GM23338 (cell line): ENCODE results near the gene DNASE1. TPM values are rescaled to one million over a fixed set of nuclear protein-coding genes. Genes with fewer than 3 reads are reported as not detected.
"Not testable (repeated sequence)": the region's sequence is repeated elsewhere in the genome, so short reads cannot be mapped to it uniquely, and the experiment has no call there.

Experiments
- ATAC-seq: fragments of 200-7000 bp; cut with Tn5 transposase; 3 replicates; pipeline ENCODE4 v1.9.1; 2020
- DNase-seq: peaks from one replicate; pipeline ENCODE4 v3.0.0-alpha.2; 2015; ENCODE audit warnings: low spot score
- H2AFZ ChIP-seq: fragments of 200-600 bp; sonication (generic); 2 replicates; pipeline ENCODE4 v1.8.0; 2016; ENCODE audit warnings: antibody characterized with exemption, mild to moderate bottlenecking, moderate library complexity
- H3F3A ChIP-seq: fragments of 200-600 bp; sonication (generic); replicated peaks from 2 replicates; pipeline ENCODE4 v1.8.0; 2017; ENCODE audit warnings: antibody characterized with exemption, mixed run types, low read depth
- H3K27ac ChIP-seq: fragments of 200-600 bp; sonication (generic); 2 replicates; pipeline ENCODE4 v1.6.1; 2016; ENCODE audit warnings: low read depth
- H3K27me3 ChIP-seq: fragments of 200-600 bp; sonication (generic); 2 replicates; pipeline ENCODE4 v1.8.0; 2016; ENCODE audit warnings: mild to moderate bottlenecking, mixed run types, moderate library complexity; ENCODE audit not compliant: insufficient read depth
- H3K36me3 ChIP-seq: fragments of 200-600 bp; sonication (generic); 2 replicates; pipeline ENCODE4 v1.8.0; 2016; ENCODE audit warnings: mild to moderate bottlenecking; ENCODE audit not compliant: insufficient read depth
- H3K4me1 ChIP-seq: fragments of 200-600 bp; sonication (generic); 2 replicates; pipeline ENCODE4 v1.8.0; 2016; ENCODE audit warnings: mild to moderate bottlenecking, moderate library complexity; ENCODE audit not compliant: insufficient read depth
- H3K4me2 ChIP-seq: fragments of 200-600 bp; sonication (generic); 2 replicates; pipeline ENCODE4 v1.7.1; 2017; ENCODE audit warnings: mixed run types
- H3K4me3 ChIP-seq: fragments of 200-600 bp; sonication (generic); 2 replicates; pipeline ENCODE4 v1.6.1; 2016; ENCODE audit warnings: mixed run types
- H3K79me2 ChIP-seq: fragments of 200-600 bp; sonication (generic); replicated peaks from 2 replicates; pipeline ENCODE4 v1.8.0; 2017; ENCODE audit warnings: mild to moderate bottlenecking; ENCODE audit not compliant: insufficient read depth
- H3K9me2 ChIP-seq: fragments of 200-600 bp; sonication (generic); 2 replicates; pipeline ENCODE4 v1.8.0; 2017; ENCODE audit not compliant: insufficient read depth
- H4K20me1 ChIP-seq: fragments of 200-600 bp; sonication (generic); replicated peaks from 2 replicates; pipeline ENCODE4 v1.8.0; 2017; ENCODE audit warnings: mild to moderate bottlenecking; ENCODE audit not compliant: insufficient read depth
- H3K27ac Mint-ChIP-seq: 2 replicates; pipeline ENCODE4 v1.8.0; 2020; ENCODE audit warnings: inconsistent platforms, mild to moderate bottlenecking, moderate library complexity, mixed read lengths
- H3K27me3 Mint-ChIP-seq: 3 replicates; pipeline ENCODE4 v1.8.0; 2022; ENCODE audit warnings: low read depth, mild to moderate bottlenecking, moderate library complexity, mixed read lengths, inconsistent platforms; ENCODE audit not compliant: insufficient read depth, poor library complexity
- H3K36me3 Mint-ChIP-seq: 3 replicates; pipeline ENCODE4 v1.8.0; 2021; ENCODE audit warnings: low read depth, mild to moderate bottlenecking, inconsistent platforms, moderate library complexity, mixed read lengths
- H3K4me1 Mint-ChIP-seq: 3 replicates; pipeline ENCODE4 v1.8.0; 2020; ENCODE audit warnings: mild to moderate bottlenecking, inconsistent platforms, mixed read lengths
- H3K4me3 Mint-ChIP-seq: 3 replicates; pipeline ENCODE4 v1.8.0; 2021; ENCODE audit warnings: moderate library complexity, mild to moderate bottlenecking, inconsistent platforms, mixed read lengths
- H3K9me3 Mint-ChIP-seq: 3 replicates; pipeline ENCODE4 v1.8.0; 2020; ENCODE audit warnings: moderate library complexity, mild to moderate bottlenecking, inconsistent platforms, mixed read lengths
- EZH2phosphoT487 ChIP-seq: fragments of 200-600 bp; sonication (generic); IDR thresholded peaks from one replicate; pipeline ENCODE4 v1.8.1; 2018; ENCODE audit warnings: antibody characterized with exemption; ENCODE audit not compliant: unreplicated experiment
- REST ChIP-seq: IDR thresholded peaks from one replicate; pipeline ENCODE4 v1.6.1; 2018; ENCODE audit warnings: antibody characterized with exemption; ENCODE audit not compliant: unreplicated experiment
- ZNF462 ChIP-seq: fragments of 250-450 bp; sonication (Bioruptor Pico); IDR thresholded peaks from 2 replicates; pipeline ENCODE4 v1.5.0; 2020; ENCODE audit warnings: mild to moderate bottlenecking, moderate library complexity
- polyA plus RNA-seq: library from polyadenylated mRNA; unstranded; fragments of >200 nt; fragmentation: Nextera tagmentation; extraction: Ambion mirVana; gene quantifications from 2 replicates; pipeline ENCODE4 v1.2.1, GENCODE V29; 2016
- total RNA-seq: library from RNA; depleted of rRNA; stranded (reverse); fragments of >200 nt; shearing (Covaris generic); gene quantifications from 2 replicates; pipeline ENCODE4 v1.2.3, GENCODE V29; 2014
- TF ChIP-seq, protein P1 (sequence below): IDR thresholded peaks from 2 replicates; pipeline ENCODE4 v1.6.1; 2016; ENCODE audit warnings: antibody characterized with exemption
- TF ChIP-seq, protein P2 (sequence below), 2 experiments: fragments of 200-600 bp in 1 of 2; sonication (generic) in 1 of 2; conservative IDR thresholded peaks; 2 replicates each; pipeline versions ENCODE4 v1.5.1 to v1.6.1; 2016 to 2017; ENCODE audit warnings: antibody characterized with exemption in 2 of 2, low read depth in 2 of 2, mild to moderate bottlenecking in 2 of 2, moderate library complexity in 1 of 2

Gene DNASE1
- total and polyA plus RNA-seq, 2 experiments from 2014 or later, result 7.9 to 23.0 TPM

GRCh38 chr16:3608069-3608468, 46.4 kb upstream of the DNASE1 start (continued):
- TF ChIP-seq, protein P1, sequence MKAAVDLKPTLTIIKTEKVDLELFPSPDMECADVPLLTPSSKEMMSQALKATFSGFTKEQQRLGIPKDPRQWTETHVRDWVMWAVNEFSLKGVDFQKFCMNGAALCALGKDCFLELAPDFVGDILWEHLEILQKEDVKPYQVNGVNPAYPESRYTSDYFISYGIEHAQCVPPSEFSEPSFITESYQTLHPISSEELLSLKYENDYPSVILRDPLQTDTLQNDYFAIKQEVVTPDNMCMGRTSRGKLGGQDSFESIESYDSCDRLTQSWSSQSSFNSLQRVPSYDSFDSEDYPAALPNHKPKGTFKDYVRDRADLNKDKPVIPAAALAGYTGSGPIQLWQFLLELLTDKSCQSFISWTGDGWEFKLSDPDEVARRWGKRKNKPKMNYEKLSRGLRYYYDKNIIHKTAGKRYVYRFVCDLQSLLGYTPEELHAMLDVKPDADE, result no peak

- H3K4me3 ChIP-seq, H3K4me2 ChIP-seq, H2AFZ ChIP-seq, H3K9me3 Mint-ChIP-seq, H3K4me3 Mint-ChIP-seq, H4K20me1 ChIP-seq, H3K27me3 ChIP-seq, H3K27ac Mint-ChIP-seq, H3K9me2 ChIP-seq, H3K4me1 ChIP-seq, H3K36me3 ChIP-seq, H3K27me3 Mint-ChIP-seq, H3K27ac ChIP-seq, DNase-seq, ATAC-seq: not testable (repeated sequence)
- peaks cover 19% of the 10 kb centered on the region for H3K36me3 Mint-ChIP-seq
- H3K4me1 Mint-ChIP-seq, result peaks cover 21% of the 10 kb centered on the region
- H3F3A ChIP-seq, result peaks cover 16% of the 10 kb centered on the region; the same call in 1 of the 2 replicates
- H3K79me2 ChIP-seq, result peaks cover 20% of the 10 kb centered on the region
These were observed 45.5 kb upstream of the DNASE1 start for GRCh38 chr16:3608976-3609375.

GRCh38 chr16:3609895-3610697, 44.4 kb upstream of the DNASE1 start:
- H3K9me3 Mint-ChIP-seq, result no peaks in the 10 kb centered on the region
- Histone ChIP-seq H2AFZ (0 out of 2 replicates have a peak overlapping the region, but pooled peaks have one; percentile 97), H3K4me2 (peak overlapping the region; percentile 96), H3F3A (peaks cover 16% of the 10 kb centered on the region; the same call in 1 of the 2 replicates), H3K27ac (no peak overlapping the region), H4K20me1 (peaks cover 9% of the 10 kb centered on the region; the same call in 1 of the 2 replicates), H3K4me3 (peak overlapping the region; percentile 98), H3K27me3 (no peaks in the 10 kb centered on the region), H3K4me1 (peaks cover 6% of the 10 kb centered on the region), H3K79me2 (peaks cover 31% of the 10 kb centered on the region), H3K9me2 (no peaks in the 10 kb centered on the region), H3K36me3 (peaks cover 2% of the 10 kb centered on the region; the same call in 1 of the 2 replicates)
- H3K27me3 Mint-ChIP-seq, result peaks cover 6% of the 10 kb centered on the region
- peak overlapping the region; percentile 96 for H3K4me3 Mint-ChIP-seq
- ATAC-seq, result no peak
- DNase-seq, result no peak
- peaks cover 14% of the 10 kb centered on the region for H3K36me3 Mint-ChIP-seq
- H3K4me1 Mint-ChIP-seq, result peaks cover 21% of the 10 kb centered on the region
- no peak overlapping the region for H3K27ac Mint-ChIP-seq
- TF ChIP-seq EZH2phosphoT487, result no peak
- TF ChIP-seq REST, result no peak
- TF ChIP-seq, protein P2, sequence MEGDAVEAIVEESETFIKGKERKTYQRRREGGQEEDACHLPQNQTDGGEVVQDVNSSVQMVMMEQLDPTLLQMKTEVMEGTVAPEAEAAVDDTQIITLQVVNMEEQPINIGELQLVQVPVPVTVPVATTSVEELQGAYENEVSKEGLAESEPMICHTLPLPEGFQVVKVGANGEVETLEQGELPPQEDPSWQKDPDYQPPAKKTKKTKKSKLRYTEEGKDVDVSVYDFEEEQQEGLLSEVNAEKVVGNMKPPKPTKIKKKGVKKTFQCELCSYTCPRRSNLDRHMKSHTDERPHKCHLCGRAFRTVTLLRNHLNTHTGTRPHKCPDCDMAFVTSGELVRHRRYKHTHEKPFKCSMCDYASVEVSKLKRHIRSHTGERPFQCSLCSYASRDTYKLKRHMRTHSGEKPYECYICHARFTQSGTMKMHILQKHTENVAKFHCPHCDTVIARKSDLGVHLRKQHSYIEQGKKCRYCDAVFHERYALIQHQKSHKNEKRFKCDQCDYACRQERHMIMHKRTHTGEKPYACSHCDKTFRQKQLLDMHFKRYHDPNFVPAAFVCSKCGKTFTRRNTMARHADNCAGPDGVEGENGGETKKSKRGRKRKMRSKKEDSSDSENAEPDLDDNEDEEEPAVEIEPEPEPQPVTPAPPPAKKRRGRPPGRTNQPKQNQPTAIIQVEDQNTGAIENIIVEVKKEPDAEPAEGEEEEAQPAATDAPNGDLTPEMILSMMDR (conservative IDR thresholded peaks at IDR 0.05; ENCODE audit: low read depth in 2 of 2), result no peak
- TF ChIP-seq ZNF462 (CRISPR knock-in tag), result no peak
